H1 (cell line): Measurements from ENCODE around the gene IER3IP1. TPM values are rescaled to one million over a fixed set of nuclear protein-coding genes. Genes with fewer than 3 reads are reported as not detected.

Experiments
- CTCF ChIA-PET: fragments of 300-600 bp; sonication (Branson Sonifier 250); formaldehyde crosslinking; loops from one replicate; lab custom pipeline; 2021; ENCODE audit not compliant: partially characterized antibody; lab: Charles Lee
- POLR2A ChIA-PET: fragments of 300-600 bp; sonication (Branson Sonifier 250); formaldehyde crosslinking; loops from one replicate; lab custom pipeline; 2021; ENCODE audit warnings: inconsistent platforms; ENCODE audit not compliant: partially characterized antibody; lab: Charles Lee
- DNase-seq, 2 experiments: peaks; one replicate each; pipeline versions ENCODE4 v3.0.0 to v3.0.0-alpha.2; 2010 to 2022; ENCODE audit warnings: low spot score in 2 of 2, low read depth in 1 of 2, mixed read lengths in 1 of 2
- FAIRE-seq: peaks from 2 replicates; lab custom pipeline; 2011; peaks lifted over from hg19 to GRCh38; lab: Jason Lieb, UNC
- H2AFZ ChIP-seq: 2 replicates; pipeline ENCODE4 v1.8.1; 2012; ENCODE audit warnings: low read length, inconsistent platforms
- H2AK5ac ChIP-seq: 2 replicates; pipeline ENCODE4 v1.6.1; 2013; ENCODE audit warnings: low read depth, low read length
- H2BK120ac ChIP-seq: replicated peaks from 2 replicates; pipeline ENCODE3; 2013; ENCODE audit warnings: low read depth, low read length, inconsistent platforms
- H2BK12ac ChIP-seq: 2 replicates; pipeline ENCODE4 v1.6.1; 2013; ENCODE audit warnings: low read depth, low read length
- H2BK15ac ChIP-seq: 2 replicates; pipeline ENCODE4 v1.6.1; 2013; ENCODE audit warnings: low read length
- H2BK20ac ChIP-seq: 2 replicates; pipeline ENCODE4 v1.6.1; 2013; ENCODE audit warnings: low read length
- H2BK5ac ChIP-seq: 2 replicates; pipeline ENCODE4 v1.6.1; 2013; ENCODE audit warnings: low read depth, low read length
- H3K14ac ChIP-seq: 2 replicates; pipeline ENCODE4 v1.6.1; 2013; ENCODE audit warnings: inconsistent platforms; ENCODE audit not compliant: insufficient read length
- H3K18ac ChIP-seq: 2 replicates; pipeline ENCODE4 v1.6.1; 2013; ENCODE audit warnings: low read length; ENCODE audit errors: extremely low read depth
- H3K23ac ChIP-seq: 2 replicates; pipeline ENCODE4 v1.6.1; 2013; ENCODE audit warnings: inconsistent platforms; ENCODE audit not compliant: insufficient read length
- H3K23me2 ChIP-seq: 2 replicates; pipeline ENCODE4 v1.6.1; 2013; ENCODE audit warnings: low read depth, low read length
- H3K27ac ChIP-seq: 2 replicates; pipeline ENCODE4 v1.6.1; 2011; ENCODE audit warnings: low read depth, low read length, inconsistent platforms
- H3K27me3 ChIP-seq, 4 experiments: replicated peaks in 1 of 4; 1 replicate in 1 of 4; 2 replicates in 3 of 4; pipeline versions ENCODE4 v1.6.1 to v1.8.1; 2011 to 2013; ENCODE audit warnings: low read length in 3 of 4, mild to moderate bottlenecking in 3 of 4, inconsistent platforms in 2 of 4, mixed read lengths in 2 of 4, moderate library complexity in 1 of 4; ENCODE audit not compliant: control insufficient read depth in 3 of 4, insufficient read depth in 3 of 4; ENCODE audit errors: extremely low read depth in 1 of 4
- H3K36me3 ChIP-seq, 4 experiments: 2 replicates each; pipeline versions ENCODE4 v1.6.1 to v1.8.1; 2011 to 2013; ENCODE audit warnings: mild to moderate bottlenecking in 4 of 4, low read length in 3 of 4, moderate library complexity in 2 of 4, control low read depth in 1 of 4, inconsistent platforms in 1 of 4; ENCODE audit not compliant: insufficient read depth in 4 of 4, control insufficient read depth in 2 of 4
- H3K4ac ChIP-seq: replicated peaks from 2 replicates; pipeline ENCODE3; 2013; ENCODE audit warnings: low read length, low read depth, mixed read lengths, inconsistent platforms; ENCODE audit not compliant: insufficient read length
- H3K4me1 ChIP-seq, 4 experiments: replicated peaks in 1 of 4; 1 replicate in 1 of 4; 2 replicates in 3 of 4; pipeline versions ENCODE4 v1.6.1 to v1.8.1; 2011 to 2013; ENCODE audit warnings: low read length in 3 of 4, inconsistent platforms in 2 of 4, mixed read lengths in 1 of 4; ENCODE audit not compliant: insufficient read depth in 4 of 4, control insufficient read depth in 3 of 4
- H3K4me2 ChIP-seq, 2 experiments: 2 replicates each; pipeline versions ENCODE4 v1.6.1 to v1.8.1; 2011 to 2013; ENCODE audit warnings: low read depth in 2 of 2, low read length in 2 of 2, control low read depth in 1 of 2, inconsistent platforms in 1 of 2, mild to moderate bottlenecking in 1 of 2; ENCODE audit not compliant: insufficient read depth in 1 of 2
- H3K4me3 ChIP-seq, 4 experiments: fragments of 200-600, 300-600 bp in 1 of 4; sonication (generic), shearing (Covaris generic), sonication (Bioruptor Twin) in 1 of 4; 2 replicates each; pipeline versions ENCODE4 v1.5.1 to v1.8.1; 2011 to 2016; ENCODE audit warnings: low read length in 4 of 4, low read depth in 3 of 4, control low read depth in 2 of 4, inconsistent platforms in 2 of 4, mild to moderate bottlenecking in 2 of 4, mixed read lengths in 1 of 4, moderate library complexity in 1 of 4; ENCODE audit not compliant: insufficient read depth in 2 of 4; ENCODE audit errors: extremely low read depth in 1 of 4
- H3K56ac ChIP-seq: replicated peaks from 2 replicates; pipeline ENCODE3; 2013; ENCODE audit warnings: low read depth, mild to moderate bottlenecking, mixed read lengths, low read length, inconsistent platforms; ENCODE audit not compliant: insufficient read length
- H3K79me1 ChIP-seq: 2 replicates; pipeline ENCODE4 v1.6.1; 2013; ENCODE audit warnings: low read depth, low read length, control low read depth
- H3K79me2 ChIP-seq, 2 experiments: 2 replicates each; pipeline versions ENCODE4 v1.6.1 to v1.8.1; 2012 to 2013; ENCODE audit warnings: low read length in 2 of 2, mild to moderate bottlenecking in 2 of 2, inconsistent platforms in 1 of 2; ENCODE audit not compliant: insufficient read depth in 2 of 2, control insufficient read depth in 1 of 2
- H3K9ac ChIP-seq, 4 experiments: replicated peaks in 1 of 4; 1 replicate in 1 of 4; 2 replicates in 3 of 4; pipeline versions ENCODE4 v1.6.1 to v1.8.1; 2011 to 2013; ENCODE audit warnings: low read depth in 3 of 4, low read length in 3 of 4, control low read depth in 2 of 4, mild to moderate bottlenecking in 2 of 4, moderate library complexity in 2 of 4, inconsistent platforms in 1 of 4; ENCODE audit errors: extremely low read depth in 1 of 4
- H3K9me3 ChIP-seq, 2 experiments: 2 replicates each; pipeline versions ENCODE4 v1.6.1 to v1.8.1; 2012 to 2013; ENCODE audit warnings: mild to moderate bottlenecking in 2 of 2, moderate library complexity in 2 of 2, control low read depth in 1 of 2, inconsistent platforms in 1 of 2, low read depth in 1 of 2, low read length in 1 of 2, mixed read lengths in 1 of 2; ENCODE audit not compliant: insufficient read depth in 2 of 2
- H4K20me1 ChIP-seq, 2 experiments: replicated peaks in 1 of 2; 2 replicates each; pipeline versions ENCODE3 to v1.8.1; 2011 to 2013; ENCODE audit warnings: inconsistent platforms in 2 of 2, low read length in 2 of 2, mild to moderate bottlenecking in 1 of 2; ENCODE audit not compliant: insufficient read depth in 2 of 2, control insufficient read depth in 1 of 2
- H4K5ac ChIP-seq: 2 replicates; pipeline ENCODE4 v1.6.1; 2013; ENCODE audit warnings: low read length, low read depth, mixed read lengths, inconsistent platforms; ENCODE audit not compliant: insufficient read length
- H4K8ac ChIP-seq: 2 replicates; pipeline ENCODE4 v1.8.0; 2013; ENCODE audit warnings: mild to moderate bottlenecking, moderate library complexity, low read length, inconsistent platforms; ENCODE audit not compliant: insufficient read depth; ENCODE audit errors: extremely low read depth
- H4K91ac ChIP-seq: replicated peaks from 2 replicates; pipeline ENCODE3; 2013; ENCODE audit warnings: low read length, mixed read lengths, inconsistent platforms; ENCODE audit not compliant: insufficient read length
- CTBP2 ChIP-seq: IDR thresholded peaks from 2 replicates; pipeline ENCODE4 v1.7.0; 2011; ENCODE audit warnings: borderline replicate concordance, mild to moderate bottlenecking, moderate library complexity, mixed read lengths, low read length; ENCODE audit not compliant: insufficient read depth, insufficient read length
- E2F6 ChIP-seq: IDR thresholded peaks from 2 replicates; pipeline ENCODE4 v1.6.1; 2012; ENCODE audit warnings: inconsistent platforms
- EP300 ChIP-seq, 2 experiments: IDR thresholded peaks; 1 replicate in 1 of 2; 2 replicates in 1 of 2; pipeline ENCODE4 v1.6.1; 2011 to 2012; ENCODE audit warnings: low read depth in 2 of 2, low read length in 2 of 2, mild to moderate bottlenecking in 2 of 2, borderline replicate concordance in 1 of 2, inconsistent platforms in 1 of 2, moderate library complexity in 1 of 2
- FOSL1 ChIP-seq: IDR thresholded peaks from 2 replicates; pipeline ENCODE4 v1.6.1; 2011; ENCODE audit warnings: mild to moderate bottlenecking, low read depth, low read length, moderate library complexity; ENCODE audit not compliant: insufficient read depth
- MAFK ChIP-seq: IDR thresholded peaks from 2 replicates; pipeline ENCODE4 v1.6.1; 2012; ENCODE audit warnings: low read depth, mild to moderate bottlenecking, improper control_type of control experiment, low read length
- PHF8 ChIP-seq: fragments of 200-600 bp; sonication (generic); conservative IDR thresholded peaks from 2 replicates; pipeline ENCODE4 v1.7.1; 2012; ENCODE audit warnings: low read depth, mild to moderate bottlenecking, inconsistent platforms, low read length, moderate library complexity
- POLR2AphosphoS5 ChIP-seq: IDR thresholded peaks from 2 replicates; pipeline ENCODE4 v1.6.1; 2011; ENCODE audit warnings: low read depth, low read length
- SIN3A ChIP-seq, 2 experiments: IDR thresholded peaks in 1 of 2; conservative IDR thresholded peaks in 1 of 2; 2 replicates each; pipeline ENCODE4 v1.6.1; 2011 to 2012; ENCODE audit warnings: low read length in 2 of 2, improper control_type of control experiment in 1 of 2, low read depth in 1 of 2, mild to moderate bottlenecking in 1 of 2
- SIX5 ChIP-seq: IDR thresholded peaks from 2 replicates; pipeline ENCODE4 v1.6.1; 2011; ENCODE audit warnings: mild to moderate bottlenecking, low read depth, low read length
- TBP ChIP-seq: IDR thresholded peaks from 2 replicates; pipeline ENCODE4 v1.6.1; 2011; ENCODE audit warnings: low read depth, low read length, improper control_type of control experiment
- ZNF274 ChIP-seq: IDR thresholded peaks from 2 replicates; pipeline ENCODE4 v1.7.0; 2012; ENCODE audit warnings: low read length, borderline replicate concordance; ENCODE audit errors: extremely low read depth
- WGBS, 2 experiments: shearing (Covaris generic) in 1 of 2; methylation state at CpG; one replicate each; pipeline versions ENCODE4 v1.1.6 to v1.1.7; 2013 to 2015; ENCODE audit warnings: low lambda C conversion rate in 2 of 2, mixed read lengths in 2 of 2, inconsistent platforms in 1 of 2, low coverage in 1 of 2, missing lambda C conversion rate in 1 of 2; ENCODE audit not compliant: insufficient replicate concordance in 2 of 2, insufficient coverage in 1 of 2, insufficient read length in 1 of 2; ENCODE audit errors: extremely low coverage in 1 of 2, missing lambda C conversion rate in 1 of 2; 5-methylcytosine and 5-hydroxymethylcytosine counted together
- polyA plus RNA-seq, 7 experiments: library from polyadenylated mRNA; depleted of rRNA in 3 of 7; stranded (reverse) in 5 of 7; unstranded in 2 of 7; fragments of >200 nt in 5 of 7; fragments of 200-250 nt in 2 of 7; gene quantifications; 1 replicate in 5 of 7; 2 replicates in 1 of 7; 4 replicates in 1 of 7; pipeline versions ENCODE4 v1.2.1 to v1.2.3, GENCODE V29; 2011 to 2013; ENCODE audit warnings: missing spikeins in 2 of 7, mixed read lengths in 2 of 7
- total RNA-seq: library from RNA; stranded (reverse); fragmentation: NEBNext Ultra II Directional; extraction: Animal tissue kit (Norgen Biotek cat#: 25700); gene quantifications from 2 replicates; pipeline ENCODE4 v1.2.1, GENCODE V29; 2021
- TF ChIP-seq, protein P1 (sequence below): IDR thresholded peaks from 2 replicates; pipeline ENCODE4 v1.6.1; 2012; ENCODE audit warnings: inconsistent platforms

IER3IP1 gene
- total and polyA plus RNA-seq, 2 of the 8 experiments (the other 6 are each of a cell fraction or from before 2014, with no cell fraction given), result 6.0 to 8.5 TPM

GRCh38 chr18:47115205-47115604 is 61.0 kb downstream of the IER3IP1 start:
- H4K8ac ChIP-seq, result no peak overlapping the region
- H2AK5ac ChIP-seq, result no peak overlapping the region
- peaks cover 0 to 3% of the 10 kb centered on the region in 2 experiments for H4K20me1 ChIP-seq
- H3K23ac ChIP-seq, result no peak overlapping the region
- H2BK15ac ChIP-seq, result no peak overlapping the region
- no peak overlapping the region for H4K91ac ChIP-seq
- WGBS, 2 experiments, result 88% methylated on average over 2 of the region's 2 CpGs; no CpG with 5 or more reads in 1 of the 2 experiments
- no peaks in the 10 kb centered on the region; the same call in 1 of the 2 replicates for H3K23me2 ChIP-seq
- H4K5ac ChIP-seq, result no peak overlapping the region
- no peaks in the 10 kb centered on the region; the same call in 1 of the 2 replicates for H3K79me1 ChIP-seq
- no peak overlapping the region for H3K4me3 ChIP-seq
- H3K9ac ChIP-seq, result no peak overlapping the region
- H3K18ac ChIP-seq, result no peak overlapping the region
- DNase-seq, result no peak
- no peaks in the 10 kb centered on the region for H3K27me3 ChIP-seq
- no peak overlapping the region for H2BK20ac ChIP-seq
- no peak overlapping the region for H2BK120ac ChIP-seq
- H3K4me1 ChIP-seq, result peaks cover 4 to 17% (median 8%) of the 10 kb centered on the region in 4 experiments
- POLR2A ChIA-PET, result no interaction called here
- no peak for TF ChIP-seq PHF8
- TF ChIP-seq ZNF274, result no peak
- TF ChIP-seq CTBP2, result no peak
- TF ChIP-seq POLR2AphosphoS5, result no peak
- TF ChIP-seq SIN3A (conservative IDR thresholded peaks at IDR 0.05 in 1 of 2, IDR thresholded peaks at IDR 0.05 in 1 of 2; ENCODE audit: low read depth in 1 of 2, low read length in 2 of 2), result no peak
- no peak for TF ChIP-seq SIX5
- TF ChIP-seq, protein P1, sequence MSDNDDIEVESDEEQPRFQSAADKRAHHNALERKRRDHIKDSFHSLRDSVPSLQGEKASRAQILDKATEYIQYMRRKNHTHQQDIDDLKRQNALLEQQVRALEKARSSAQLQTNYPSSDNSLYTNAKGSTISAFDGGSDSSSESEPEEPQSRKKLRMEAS, result no peak
- TF ChIP-seq TBP, result no peak
- no peak for TF ChIP-seq EP300 (IDR thresholded peaks at IDR 0.05; ENCODE audit: borderline replicate concordance in 1 of 2, low read depth in 2 of 2, low read length in 2 of 2)
- TF ChIP-seq E2F6, result no peak
- TF ChIP-seq MAFK, result no peak
- TF ChIP-seq FOSL1, result no peak
- H2AFZ ChIP-seq, result no peak overlapping the region
- H3K14ac ChIP-seq, result no peak overlapping the region
- no peaks in the 10 kb centered on the region for H3K9me3 ChIP-seq
- no peak overlapping the region for H3K27ac ChIP-seq
- H2BK12ac ChIP-seq, result no peak overlapping the region
- no peak overlapping the region for H3K56ac ChIP-seq
- no peak for FAIRE-seq
- H3K36me3 ChIP-seq, result peaks cover 0 to 28% (median 7%) of the 10 kb centered on the region in 4 experiments; a peak in 5 of 8 replicates
- no peak overlapping the region for H2BK5ac ChIP-seq
- H3K4ac ChIP-seq, result no peak overlapping the region
- CTCF ChIA-PET, result interaction anchor here (0.6 to 4.1 kb wide), 2 partner anchors 89 to 344 kb away, joined by 3 to 27 read pairs; no protein-coding TSS in a partner anchor
- H3K79me2 ChIP-seq, result no peaks in the 10 kb centered on the region
- H3K4me2 ChIP-seq, result no peak overlapping the region; a peak in 1 of 4 replicates
